Neutrophil (primary cell): ENCODE results near the gene ACOXL.
A peak's percentile ranks its signal among the peaks of the same experiment; 100 is the strongest.

Experiments used
- H3K27ac ChIP-seq: fragments of 200-600 bp; sonication (generic); 2 replicates; pipeline ENCODE4 v1.5.1; 2016; ENCODE audit warnings: mild to moderate bottlenecking, moderate library complexity
- H3K27me3 ChIP-seq: fragments of 200-600 bp; sonication (generic); 2 replicates; pipeline ENCODE4 v1.6.0; 2016; ENCODE audit warnings: mild to moderate bottlenecking
- H3K36me3 ChIP-seq: fragments of 200-600 bp; sonication (generic); 2 replicates; pipeline ENCODE4 v1.5.1; 2017
- H3K4me1 ChIP-seq, 2 experiments: fragments of 200-600 bp in 1 of 2; sonication (generic) in 1 of 2; 1 replicate in 1 of 2; 2 replicates in 1 of 2; pipeline versions ENCODE4 v1.5.1 to v1.6.1; 2013 to 2016; ENCODE audit warnings: low read depth in 1 of 2, low read length in 1 of 2, mild to moderate bottlenecking in 1 of 2, moderate library complexity in 1 of 2; ENCODE audit not compliant: control insufficient read depth in 1 of 2, insufficient read depth in 1 of 2
- H3K4me3 ChIP-seq, 2 experiments: fragments of 200-600 bp in 1 of 2; sonication (generic) in 1 of 2; 1 replicate in 1 of 2; 2 replicates in 1 of 2; pipeline ENCODE4 v1.5.1; 2013 to 2016; ENCODE audit warnings: low read depth in 1 of 2, low read length in 1 of 2, mild to moderate bottlenecking in 1 of 2, moderate library complexity in 1 of 2
- H3K9me3 ChIP-seq: fragments of 200-600 bp; sonication (generic); 2 replicates; pipeline ENCODE4 v1.5.1; 2016
- CTCF ChIP-seq: fragments of 200-600 bp; sonication (generic); IDR thresholded peaks from 2 replicates; pipeline ENCODE4 v1.5.1; 2016; ENCODE audit warnings: antibody characterized with exemption

The ACOXL gene

GRCh38 chr2:111118481-111118980 is 386.2 kb downstream of the ACOXL start:
- no peak for TF ChIP-seq CTCF
- Histone ChIP-seq H3K36me3 (no peaks in the 10 kb centered on the region), H3K4me1 (peaks cover 55 to 56% of the 10 kb centered on the region in 2 experiments), H3K9me3 (no peaks in the 10 kb centered on the region), H3K27ac (peak overlapping the region; percentile 6), H3K27me3 (peaks cover 78% of the 10 kb centered on the region), H3K4me3 (peak overlapping the region; percentile 96 to 97)

GRCh38 chr2:111118981-111119821 is 386.8 kb downstream of the ACOXL start:
- peak overlapping the region; percentile 6 for H3K27ac ChIP-seq
- peak overlapping the region; percentile 96 to 97 for H3K4me3 ChIP-seq
- H3K36me3 ChIP-seq, result peaks cover 3% of the 10 kb centered on the region
- peaks cover 56 to 57% of the 10 kb centered on the region in 2 experiments for H3K4me1 ChIP-seq
- H3K27me3 ChIP-seq, result peaks cover 78% of the 10 kb centered on the region
- TF ChIP-seq CTCF, result no peak
- H3K9me3 ChIP-seq, result no peaks in the 10 kb centered on the region

- Histone ChIP-seq H3K9me3 (no peaks in the 10 kb centered on the region), H3K36me3 (peaks cover 4% of the 10 kb centered on the region), H3K27ac (peak overlapping the region; percentile 91), H3K4me1 (peaks cover 56 to 57% of the 10 kb centered on the region in 2 experiments), H3K4me3 (peak overlapping the region; percentile 96 to 97), H3K27me3 (peaks cover 76% of the 10 kb centered on the region)
- TF ChIP-seq CTCF, result no peak
Measured at GRCh38 chr2:111119822-111120252, 387.5 kb downstream of the ACOXL start.

GRCh38 chr2:111120253-111121027 is 388.1 kb downstream of the ACOXL start, which contains the start of gene BCL2L11:
Gene BCL2L11, plus strand, starts transcription at chr2:111120914. Its CDS starts 2,832 bp downstream, at chr2:111123746.
- Histone ChIP-seq H3K4me1 (peaks cover 56 to 57% of the 10 kb centered on the region in 2 experiments), H3K9me3 (no peaks in the 10 kb centered on the region), H3K4me3 (peak within 1 kb of the TSS; percentile 96 to 97), H3K36me3 (peaks cover 10% of the 10 kb centered on the region), H3K27me3 (peaks cover 70% of the 10 kb centered on the region), H3K27ac (peak within 1 kb of the TSS; percentile 91)
- TF ChIP-seq CTCF, result no peak

GRCh38 chr2:111121028-111121827 is 388.9 kb downstream of the ACOXL start:
- peaks cover 62% of the 10 kb centered on the region for H3K27me3 ChIP-seq
- H3K4me3 ChIP-seq, result peak overlapping the region; percentile 96 to 97
- TF ChIP-seq CTCF, result no peak
- H3K9me3 ChIP-seq, result no peaks in the 10 kb centered on the region
- peak overlapping the region; percentile 91 for H3K27ac ChIP-seq
- H3K4me1 ChIP-seq, result peaks cover 56 to 57% of the 10 kb centered on the region in 2 experiments
- peaks cover 15% of the 10 kb centered on the region for H3K36me3 ChIP-seq
